Measurements from ENCODE around the gene TAOK3. TPM values are rescaled to one million over a fixed set of nuclear protein-coding genes. Genes with fewer than 3 reads are reported as not detected.
A peak's percentile ranks its signal among the peaks of the same experiment; 100 is the strongest.

Gene TAOK3
- total and polyA plus RNA-seq, 9 of the 15 experiments (the other 6 are each of a cell fraction or from before 2014, with no cell fraction given): 24.3 to 83.5 (median 47.1) TPM

DNA sequence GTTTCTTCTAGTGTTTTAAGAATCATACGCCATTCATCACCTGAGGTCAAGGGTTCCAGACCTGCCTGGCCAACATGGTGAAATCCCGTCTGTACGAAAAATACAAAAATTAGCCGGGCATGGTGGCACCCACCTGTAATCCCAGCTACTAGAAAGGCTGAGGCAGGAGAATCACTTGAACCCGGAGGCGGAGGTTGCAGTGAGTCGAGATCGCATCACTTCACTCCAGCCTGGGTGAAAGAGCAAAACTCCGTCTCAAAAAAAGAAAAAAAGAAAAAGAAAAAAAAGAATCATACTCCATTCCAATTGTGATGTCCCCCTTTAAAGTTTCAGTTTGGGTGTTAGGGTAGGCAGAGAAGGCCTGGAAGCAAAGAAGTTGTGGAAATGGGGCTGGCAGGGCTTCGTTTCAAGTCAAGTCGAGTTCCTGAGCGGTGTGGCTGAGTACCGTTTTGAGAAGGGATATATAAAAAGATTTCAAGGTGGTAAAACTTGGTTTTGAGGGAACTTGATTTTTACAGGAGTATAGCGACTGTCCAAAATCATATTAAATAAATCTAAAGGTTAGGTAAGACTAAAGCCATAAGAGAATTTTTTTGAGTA is 1.5 kb upstream of the TAOK3 start (continued):
- TF ChIP-seq, protein P1, sequence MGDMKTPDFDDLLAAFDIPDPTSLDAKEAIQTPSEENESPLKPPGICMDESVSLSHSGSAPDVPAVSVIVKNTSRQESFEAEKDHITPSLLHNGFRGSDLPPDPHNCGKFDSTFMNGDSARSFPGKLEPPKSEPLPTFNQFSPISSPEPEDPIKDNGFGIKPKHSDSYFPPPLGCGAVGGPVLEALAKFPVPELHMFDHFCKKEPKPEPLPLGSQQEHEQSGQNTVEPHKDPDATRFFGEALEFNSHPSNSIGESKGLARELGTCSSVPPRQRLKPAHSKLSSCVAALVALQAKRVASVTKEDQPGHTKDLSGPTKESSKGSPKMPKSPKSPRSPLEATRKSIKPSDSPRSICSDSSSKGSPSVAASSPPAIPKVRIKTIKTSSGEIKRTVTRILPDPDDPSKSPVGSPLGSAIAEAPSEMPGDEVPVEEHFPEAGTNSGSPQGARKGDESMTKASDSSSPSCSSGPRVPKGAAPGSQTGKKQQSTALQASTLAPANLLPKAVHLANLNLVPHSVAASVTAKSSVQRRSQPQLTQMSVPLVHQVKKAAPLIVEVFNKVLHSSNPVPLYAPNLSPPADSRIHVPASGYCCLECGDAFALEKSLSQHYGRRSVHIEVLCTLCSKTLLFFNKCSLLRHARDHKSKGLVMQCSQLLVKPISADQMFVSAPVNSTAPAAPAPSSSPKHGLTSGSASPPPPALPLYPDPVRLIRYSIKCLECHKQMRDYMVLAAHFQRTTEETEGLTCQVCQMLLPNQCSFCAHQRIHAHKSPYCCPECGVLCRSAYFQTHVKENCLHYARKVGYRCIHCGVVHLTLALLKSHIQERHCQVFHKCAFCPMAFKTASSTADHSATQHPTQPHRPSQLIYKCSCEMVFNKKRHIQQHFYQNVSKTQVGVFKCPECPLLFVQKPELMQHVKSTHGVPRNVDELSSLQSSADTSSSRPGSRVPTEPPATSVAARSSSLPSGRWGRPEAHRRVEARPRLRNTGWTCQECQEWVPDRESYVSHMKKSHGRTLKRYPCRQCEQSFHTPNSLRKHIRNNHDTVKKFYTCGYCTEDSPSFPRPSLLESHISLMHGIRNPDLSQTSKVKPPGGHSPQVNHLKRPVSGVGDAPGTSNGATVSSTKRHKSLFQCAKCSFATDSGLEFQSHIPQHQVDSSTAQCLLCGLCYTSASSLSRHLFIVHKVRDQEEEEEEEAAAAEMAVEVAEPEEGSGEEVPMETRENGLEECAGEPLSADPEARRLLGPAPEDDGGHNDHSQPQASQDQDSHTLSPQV (IDR thresholded peaks at IDR 0.05): 0 out of 2 replicates have a peak, but pooled peaks have one; percentile 20
- 0 out of 2 replicates have a peak, but pooled peaks have one; percentile 0 for TF ChIP-seq TCF3 (CRISPR knock-in tag; IDR thresholded peaks at IDR 0.05)
- TF ChIP-seq, protein P2, sequence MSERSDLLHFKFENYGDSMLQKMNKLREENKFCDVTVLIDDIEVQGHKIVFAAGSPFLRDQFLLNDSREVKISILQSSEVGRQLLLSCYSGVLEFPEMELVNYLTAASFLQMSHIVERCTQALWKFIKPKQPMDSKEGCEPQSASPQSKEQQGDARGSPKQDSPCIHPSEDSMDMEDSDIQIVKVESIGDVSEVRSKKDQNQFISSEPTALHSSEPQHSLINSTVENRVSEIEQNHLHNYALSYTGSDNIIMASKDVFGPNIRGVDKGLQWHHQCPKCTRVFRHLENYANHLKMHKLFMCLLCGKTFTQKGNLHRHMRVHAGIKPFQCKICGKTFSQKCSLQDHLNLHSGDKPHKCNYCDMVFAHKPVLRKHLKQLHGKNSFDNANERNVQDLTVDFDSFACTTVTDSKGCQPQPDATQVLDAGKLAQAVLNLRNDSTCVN (CRISPR knock-in tag; IDR thresholded peaks at IDR 0.05): 0 out of 2 replicates have a peak, but pooled peaks have one; percentile 40
- TF ChIP-seq, protein P3, sequence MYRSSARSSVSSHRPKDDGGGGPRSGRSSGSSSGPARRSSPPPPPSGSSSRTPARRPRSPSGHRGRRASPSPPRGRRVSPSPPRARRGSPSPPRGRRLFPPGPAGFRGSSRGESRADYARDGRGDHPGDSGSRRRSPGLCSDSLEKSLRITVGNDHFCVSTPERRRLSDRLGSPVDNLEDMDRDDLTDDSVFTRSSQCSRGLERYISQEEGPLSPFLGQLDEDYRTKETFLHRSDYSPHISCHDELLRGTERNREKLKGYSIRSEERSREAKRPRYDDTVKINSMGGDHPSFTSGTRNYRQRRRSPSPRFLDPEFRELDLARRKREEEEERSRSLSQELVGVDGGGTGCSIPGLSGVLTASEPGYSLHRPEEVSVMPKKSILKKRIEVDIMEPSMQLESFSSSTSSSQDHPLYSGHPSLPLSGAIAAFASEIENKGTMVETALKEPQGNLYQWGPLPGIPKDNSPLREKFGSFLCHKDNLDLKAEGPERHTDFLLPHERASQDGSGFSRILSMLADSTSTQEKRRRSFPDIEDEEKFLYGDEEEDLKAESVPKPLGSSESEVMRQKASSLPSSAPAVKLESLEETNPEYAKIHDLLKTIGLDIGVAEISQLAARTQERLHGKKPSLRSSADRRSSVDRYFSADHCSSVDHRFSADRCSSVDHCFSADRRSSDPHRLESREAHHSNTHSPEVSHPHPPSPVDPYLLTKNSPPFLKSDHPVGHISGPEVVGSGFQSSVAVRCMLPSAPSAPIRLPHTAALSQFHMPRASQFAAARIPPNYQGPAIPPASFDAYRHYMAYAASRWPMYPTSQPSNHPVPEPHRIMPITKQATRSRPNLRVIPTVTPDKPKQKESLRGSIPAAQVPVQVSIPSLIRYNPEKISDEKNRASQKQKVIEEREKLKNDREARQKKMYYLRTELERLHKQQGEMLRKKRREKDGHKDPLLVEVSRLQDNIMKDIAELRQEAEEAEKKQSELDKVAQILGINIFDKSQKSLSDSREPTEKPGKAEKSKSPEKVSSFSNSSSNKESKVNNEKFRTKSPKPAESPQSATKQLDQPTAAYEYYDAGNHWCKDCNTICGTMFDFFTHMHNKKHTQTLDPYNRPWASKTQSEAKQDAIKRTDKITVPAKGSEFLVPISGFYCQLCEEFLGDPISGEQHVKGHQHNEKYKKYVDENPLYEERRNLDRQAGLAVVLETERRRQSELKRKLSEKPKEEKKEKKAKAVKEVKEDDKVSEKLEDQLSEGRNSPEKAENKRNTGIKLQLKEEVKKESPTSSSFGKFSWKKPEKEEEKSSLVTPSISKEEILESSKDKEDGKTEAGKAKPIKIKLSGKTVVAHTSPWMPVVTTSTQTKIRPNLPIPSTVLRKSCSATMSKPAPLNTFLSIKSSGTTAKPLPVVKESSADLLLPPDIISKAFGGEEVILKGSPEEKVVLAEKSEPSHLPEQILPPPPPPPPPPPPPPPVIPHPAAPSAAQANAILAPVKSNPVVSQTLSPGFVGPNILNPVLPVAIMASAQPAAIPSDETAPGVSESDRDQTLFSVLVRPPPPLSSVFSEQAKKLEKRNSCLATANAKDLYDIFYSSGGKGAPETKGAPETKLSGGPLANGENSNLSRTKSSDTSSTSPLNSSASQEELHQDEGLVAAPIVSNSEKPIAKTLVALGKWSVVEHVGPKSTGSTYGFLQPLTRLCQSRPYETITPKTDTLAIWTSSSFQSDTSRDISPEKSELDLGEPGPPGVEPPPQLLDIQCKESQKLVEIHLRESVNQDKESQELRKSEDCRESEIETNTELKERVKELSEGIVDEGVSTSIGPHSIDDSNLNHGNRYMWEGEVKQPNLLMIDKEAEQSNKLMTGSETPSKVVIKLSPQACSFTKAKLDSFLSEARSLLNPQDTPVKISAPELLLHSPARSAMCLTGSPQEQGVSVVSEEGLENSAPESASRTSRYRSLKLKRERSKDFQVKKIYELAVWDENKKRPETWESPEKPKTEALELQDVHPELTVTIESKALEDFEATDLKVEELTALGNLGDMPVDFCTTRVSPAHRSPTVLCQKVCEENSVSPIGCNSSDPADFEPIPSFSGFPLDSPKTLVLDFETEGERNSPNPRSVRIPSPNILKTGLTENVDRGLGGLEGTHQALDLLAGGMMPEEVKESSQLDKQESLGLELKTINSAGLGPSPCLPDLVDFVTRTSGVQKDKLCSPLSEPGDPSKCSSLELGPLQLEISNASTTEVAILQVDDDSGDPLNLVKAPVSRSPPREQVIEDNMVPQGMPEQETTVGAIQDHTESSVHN (IDR thresholded peaks at IDR 0.05; ENCODE audit: borderline replicate concordance in 1 of 2, low read depth in 1 of 2): no peak
- peak; percentile 4; the same call in 1 of the 2 replicates for TF ChIP-seq GABPA (tag; conservative IDR thresholded peaks at IDR 0.05; ENCODE audit: low read depth)
- TF ChIP-seq CC2D1A (IDR thresholded peaks at IDR 0.05): 0 out of 2 replicates have a peak, but pooled peaks have one; percentile 13
- no peak for TF ChIP-seq TGIF2 (CRISPR knock-in tag; IDR thresholded peaks at IDR 0.05)
- TF ChIP-seq, protein P4, sequence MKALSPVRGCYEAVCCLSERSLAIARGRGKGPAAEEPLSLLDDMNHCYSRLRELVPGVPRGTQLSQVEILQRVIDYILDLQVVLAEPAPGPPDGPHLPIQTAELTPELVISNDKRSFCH (CRISPR knock-in tag; IDR thresholded peaks at IDR 0.05): no peak
- TF ChIP-seq, protein P4 (tag; IDR thresholded peaks at IDR 0.05): no peak
- no peak for TF ChIP-seq ZNF140 (CRISPR knock-in tag; IDR thresholded peaks at IDR 0.05)

All from K562 (cell line).